ENCODE data around the gene RASD1. TPM values are rescaled to one million over a fixed set of nuclear protein-coding genes. Genes with fewer than 3 reads are reported as not detected.

The RASD1 gene
- total and polyA plus RNA-seq, 2 experiments from 2014 or later: 3.6 to 3.7 TPM

DNA sequence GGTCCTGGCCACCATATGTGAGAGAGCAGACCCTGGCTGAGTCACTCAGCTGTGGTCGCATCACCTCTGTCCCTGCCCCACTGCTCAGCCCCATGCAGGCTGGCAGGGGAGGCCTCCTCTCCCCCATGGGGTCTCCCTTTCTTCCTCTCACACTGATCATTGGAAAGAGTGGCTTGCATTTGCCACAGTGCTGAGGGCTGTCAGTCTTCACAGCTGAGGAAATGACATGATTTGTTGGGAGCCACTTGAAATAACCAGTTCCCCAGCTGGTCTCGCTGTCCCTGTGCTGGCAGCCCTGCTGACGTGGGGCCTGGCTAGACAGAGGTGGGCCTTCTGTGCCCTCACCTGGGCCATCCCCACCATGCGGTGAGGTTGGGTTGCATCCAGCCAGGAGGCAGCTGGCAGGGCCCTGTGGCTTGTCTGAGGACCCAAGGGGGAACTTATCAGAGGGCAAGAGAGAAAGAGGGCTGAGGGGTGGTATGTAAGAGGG is 49.5 kb downstream of the RASD1 start:
- H3K79me2 ChIP-seq (replicated peaks; ENCODE audit: insufficient read depth): no peaks in the 10 kb centered on the region
- H3K36me3 ChIP-seq (ENCODE audit: insufficient read depth): no peaks in the 10 kb centered on the region
- no peaks in the 10 kb centered on the region for H4K20me1 ChIP-seq (replicated peaks; ENCODE audit: insufficient read depth)
- no peak overlapping the region for H3K4me3 ChIP-seq
- H3K27ac Mint-ChIP-seq: no peak overlapping the region
- peaks cover 2% of the 10 kb centered on the region for H3K27me3 Mint-ChIP-seq (ENCODE audit: insufficient read depth, low read depth, poor library complexity)
- DNase-seq (ENCODE audit: low spot score) (no peak), ATAC-seq (no peak)
- no peak overlapping the region for H3K27ac ChIP-seq (ENCODE audit: low read depth)
- no peak overlapping the region for H3K4me2 ChIP-seq
- H3K27me3 ChIP-seq (ENCODE audit: insufficient read depth): no peaks in the 10 kb centered on the region
- H3K36me3 Mint-ChIP-seq (ENCODE audit: low read depth): no peaks in the 10 kb centered on the region; the same call in 2 of the 3 replicates
- peaks cover 4% of the 10 kb centered on the region; the same call in 1 of the 2 replicates for H3K4me1 ChIP-seq (ENCODE audit: insufficient read depth)
- peaks cover 5% of the 10 kb centered on the region; the same call in 2 of the 3 replicates for H3K9me3 Mint-ChIP-seq
- no peaks in the 10 kb centered on the region for H3F3A ChIP-seq (replicated peaks; ENCODE audit: low read depth)
- H3K4me3 Mint-ChIP-seq: no peak overlapping the region
- TF ChIP-seq, protein P1, sequence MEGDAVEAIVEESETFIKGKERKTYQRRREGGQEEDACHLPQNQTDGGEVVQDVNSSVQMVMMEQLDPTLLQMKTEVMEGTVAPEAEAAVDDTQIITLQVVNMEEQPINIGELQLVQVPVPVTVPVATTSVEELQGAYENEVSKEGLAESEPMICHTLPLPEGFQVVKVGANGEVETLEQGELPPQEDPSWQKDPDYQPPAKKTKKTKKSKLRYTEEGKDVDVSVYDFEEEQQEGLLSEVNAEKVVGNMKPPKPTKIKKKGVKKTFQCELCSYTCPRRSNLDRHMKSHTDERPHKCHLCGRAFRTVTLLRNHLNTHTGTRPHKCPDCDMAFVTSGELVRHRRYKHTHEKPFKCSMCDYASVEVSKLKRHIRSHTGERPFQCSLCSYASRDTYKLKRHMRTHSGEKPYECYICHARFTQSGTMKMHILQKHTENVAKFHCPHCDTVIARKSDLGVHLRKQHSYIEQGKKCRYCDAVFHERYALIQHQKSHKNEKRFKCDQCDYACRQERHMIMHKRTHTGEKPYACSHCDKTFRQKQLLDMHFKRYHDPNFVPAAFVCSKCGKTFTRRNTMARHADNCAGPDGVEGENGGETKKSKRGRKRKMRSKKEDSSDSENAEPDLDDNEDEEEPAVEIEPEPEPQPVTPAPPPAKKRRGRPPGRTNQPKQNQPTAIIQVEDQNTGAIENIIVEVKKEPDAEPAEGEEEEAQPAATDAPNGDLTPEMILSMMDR (conservative IDR thresholded peaks at IDR 0.05; ENCODE audit: low read depth in 2 of 2): no peak
- TF ChIP-seq ZNF331 (CRISPR knock-in tag; IDR thresholded peaks at IDR 0.05; ENCODE audit: low read depth) (no peak), STAT1 (IDR thresholded peaks at IDR 0.05; ENCODE audit: unreplicated experiment) (no peak), POLR2AphosphoS5 (IDR thresholded peaks at IDR 0.05; ENCODE audit: low read depth) (no peak), ZNF114 (CRISPR knock-in tag; IDR thresholded peaks at IDR 0.05) (no peak), NANOG (IDR thresholded peaks at IDR 0.05; ENCODE audit: borderline replicate concordance) (no peak), EZH2 (IDR thresholded peaks at IDR 0.05; ENCODE audit: low read depth, unreplicated experiment) (no peak), JUNB (IDR thresholded peaks at IDR 0.05; ENCODE audit: unreplicated experiment) (no peak), EZH2phosphoT487 (IDR thresholded peaks at IDR 0.05; ENCODE audit: unreplicated experiment) (no peak), CREB1 (CRISPR knock-in tag; IDR thresholded peaks at IDR 0.05; ENCODE audit: low read depth) (no peak)
- TF ChIP-seq, protein P2, sequence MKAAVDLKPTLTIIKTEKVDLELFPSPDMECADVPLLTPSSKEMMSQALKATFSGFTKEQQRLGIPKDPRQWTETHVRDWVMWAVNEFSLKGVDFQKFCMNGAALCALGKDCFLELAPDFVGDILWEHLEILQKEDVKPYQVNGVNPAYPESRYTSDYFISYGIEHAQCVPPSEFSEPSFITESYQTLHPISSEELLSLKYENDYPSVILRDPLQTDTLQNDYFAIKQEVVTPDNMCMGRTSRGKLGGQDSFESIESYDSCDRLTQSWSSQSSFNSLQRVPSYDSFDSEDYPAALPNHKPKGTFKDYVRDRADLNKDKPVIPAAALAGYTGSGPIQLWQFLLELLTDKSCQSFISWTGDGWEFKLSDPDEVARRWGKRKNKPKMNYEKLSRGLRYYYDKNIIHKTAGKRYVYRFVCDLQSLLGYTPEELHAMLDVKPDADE (IDR thresholded peaks at IDR 0.05): no peak
- TF ChIP-seq, protein P3, sequence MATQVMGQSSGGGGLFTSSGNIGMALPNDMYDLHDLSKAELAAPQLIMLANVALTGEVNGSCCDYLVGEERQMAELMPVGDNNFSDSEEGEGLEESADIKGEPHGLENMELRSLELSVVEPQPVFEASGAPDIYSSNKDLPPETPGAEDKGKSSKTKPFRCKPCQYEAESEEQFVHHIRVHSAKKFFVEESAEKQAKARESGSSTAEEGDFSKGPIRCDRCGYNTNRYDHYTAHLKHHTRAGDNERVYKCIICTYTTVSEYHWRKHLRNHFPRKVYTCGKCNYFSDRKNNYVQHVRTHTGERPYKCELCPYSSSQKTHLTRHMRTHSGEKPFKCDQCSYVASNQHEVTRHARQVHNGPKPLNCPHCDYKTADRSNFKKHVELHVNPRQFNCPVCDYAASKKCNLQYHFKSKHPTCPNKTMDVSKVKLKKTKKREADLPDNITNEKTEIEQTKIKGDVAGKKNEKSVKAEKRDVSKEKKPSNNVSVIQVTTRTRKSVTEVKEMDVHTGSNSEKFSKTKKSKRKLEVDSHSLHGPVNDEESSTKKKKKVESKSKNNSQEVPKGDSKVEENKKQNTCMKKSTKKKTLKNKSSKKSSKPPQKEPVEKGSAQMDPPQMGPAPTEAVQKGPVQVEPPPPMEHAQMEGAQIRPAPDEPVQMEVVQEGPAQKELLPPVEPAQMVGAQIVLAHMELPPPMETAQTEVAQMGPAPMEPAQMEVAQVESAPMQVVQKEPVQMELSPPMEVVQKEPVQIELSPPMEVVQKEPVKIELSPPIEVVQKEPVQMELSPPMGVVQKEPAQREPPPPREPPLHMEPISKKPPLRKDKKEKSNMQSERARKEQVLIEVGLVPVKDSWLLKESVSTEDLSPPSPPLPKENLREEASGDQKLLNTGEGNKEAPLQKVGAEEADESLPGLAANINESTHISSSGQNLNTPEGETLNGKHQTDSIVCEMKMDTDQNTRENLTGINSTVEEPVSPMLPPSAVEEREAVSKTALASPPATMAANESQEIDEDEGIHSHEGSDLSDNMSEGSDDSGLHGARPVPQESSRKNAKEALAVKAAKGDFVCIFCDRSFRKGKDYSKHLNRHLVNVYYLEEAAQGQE (IDR thresholded peaks at IDR 0.05; ENCODE audit: unreplicated experiment): no peak
- TF ChIP-seq, protein P4, sequence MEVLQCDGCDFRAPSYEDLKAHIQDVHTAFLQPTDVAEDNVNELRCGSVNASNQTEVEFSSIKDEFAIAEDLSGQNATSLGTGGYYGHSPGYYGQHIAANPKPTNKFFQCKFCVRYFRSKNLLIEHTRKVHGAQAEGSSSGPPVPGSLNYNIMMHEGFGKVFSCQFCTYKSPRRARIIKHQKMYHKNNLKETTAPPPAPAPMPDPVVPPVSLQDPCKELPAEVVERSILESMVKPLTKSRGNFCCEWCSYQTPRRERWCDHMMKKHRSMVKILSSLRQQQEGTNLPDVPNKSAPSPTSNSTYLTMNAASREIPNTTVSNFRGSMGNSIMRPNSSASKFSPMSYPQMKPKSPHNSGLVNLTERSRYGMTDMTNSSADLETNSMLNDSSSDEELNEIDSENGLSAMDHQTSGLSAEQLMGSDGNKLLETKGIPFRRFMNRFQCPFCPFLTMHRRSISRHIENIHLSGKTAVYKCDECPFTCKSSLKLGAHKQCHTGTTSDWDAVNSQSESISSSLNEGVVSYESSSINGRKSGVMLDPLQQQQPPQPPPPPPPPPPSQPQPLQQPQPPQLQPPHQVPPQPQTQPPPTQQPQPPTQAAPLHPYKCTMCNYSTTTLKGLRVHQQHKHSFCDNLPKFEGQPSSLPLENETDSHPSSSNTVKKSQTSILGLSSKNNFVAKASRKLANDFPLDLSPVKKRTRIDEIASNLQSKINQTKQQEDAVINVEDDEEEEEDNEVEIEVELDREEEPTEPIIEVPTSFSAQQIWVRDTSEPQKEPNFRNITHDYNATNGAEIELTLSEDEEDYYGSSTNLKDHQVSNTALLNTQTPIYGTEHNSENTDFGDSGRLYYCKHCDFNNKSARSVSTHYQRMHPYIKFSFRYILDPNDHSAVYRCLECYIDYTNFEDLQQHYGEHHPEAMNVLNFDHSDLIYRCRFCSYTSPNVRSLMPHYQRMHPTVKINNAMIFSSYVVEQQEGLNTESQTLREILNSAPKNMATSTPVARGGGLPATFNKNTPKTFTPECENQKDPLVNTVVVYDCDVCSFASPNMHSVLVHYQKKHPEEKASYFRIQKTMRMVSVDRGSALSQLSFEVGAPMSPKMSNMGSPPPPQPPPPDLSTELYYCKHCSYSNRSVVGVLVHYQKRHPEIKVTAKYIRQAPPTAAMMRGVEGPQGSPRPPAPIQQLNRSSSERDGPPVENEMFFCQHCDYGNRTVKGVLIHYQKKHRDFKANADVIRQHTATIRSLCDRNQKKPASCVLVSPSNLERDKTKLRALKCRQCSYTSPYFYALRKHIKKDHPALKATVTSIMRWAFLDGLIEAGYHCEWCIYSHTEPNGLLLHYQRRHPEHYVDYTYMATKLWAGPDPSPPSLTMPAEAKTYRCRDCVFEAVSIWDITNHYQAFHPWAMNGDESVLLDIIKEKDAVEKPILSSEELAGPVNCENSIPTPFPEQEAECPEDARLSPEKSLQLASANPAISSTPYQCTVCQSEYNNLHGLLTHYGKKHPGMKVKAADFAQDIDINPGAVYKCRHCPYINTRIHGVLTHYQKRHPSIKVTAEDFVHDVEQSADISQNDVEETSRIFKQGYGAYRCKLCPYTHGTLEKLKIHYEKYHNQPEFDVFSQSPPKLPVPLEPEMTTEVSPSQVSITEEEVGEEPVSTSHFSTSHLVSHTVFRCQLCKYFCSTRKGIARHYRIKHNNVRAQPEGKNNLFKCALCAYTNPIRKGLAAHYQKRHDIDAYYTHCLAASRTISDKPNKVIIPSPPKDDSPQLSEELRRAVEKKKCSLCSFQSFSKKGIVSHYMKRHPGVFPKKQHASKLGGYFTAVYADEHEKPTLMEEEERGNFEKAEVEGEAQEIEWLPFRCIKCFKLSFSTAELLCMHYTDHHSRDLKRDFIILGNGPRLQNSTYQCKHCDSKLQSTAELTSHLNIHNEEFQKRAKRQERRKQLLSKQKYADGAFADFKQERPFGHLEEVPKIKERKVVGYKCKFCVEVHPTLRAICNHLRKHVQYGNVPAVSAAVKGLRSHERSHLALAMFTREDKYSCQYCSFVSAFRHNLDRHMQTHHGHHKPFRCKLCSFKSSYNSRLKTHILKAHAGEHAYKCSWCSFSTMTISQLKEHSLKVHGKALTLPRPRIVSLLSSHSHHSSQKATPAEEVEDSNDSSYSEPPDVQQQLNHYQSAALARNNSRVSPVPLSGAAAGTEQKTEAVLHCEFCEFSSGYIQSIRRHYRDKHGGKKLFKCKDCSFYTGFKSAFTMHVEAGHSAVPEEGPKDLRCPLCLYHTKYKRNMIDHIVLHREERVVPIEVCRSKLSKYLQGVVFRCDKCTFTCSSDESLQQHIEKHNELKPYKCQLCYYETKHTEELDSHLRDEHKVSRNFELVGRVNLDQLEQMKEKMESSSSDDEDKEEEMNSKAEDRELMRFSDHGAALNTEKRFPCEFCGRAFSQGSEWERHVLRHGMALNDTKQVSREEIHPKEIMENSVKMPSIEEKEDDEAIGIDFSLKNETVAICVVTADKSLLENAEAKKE (CRISPR knock-in tag; IDR thresholded peaks at IDR 0.05): no peak
- no peak overlapping the region for H2AFZ ChIP-seq
- H3K4me1 Mint-ChIP-seq: peaks cover 14% of the 10 kb centered on the region
- H3K9me2 ChIP-seq (ENCODE audit: insufficient read depth): no peaks in the 10 kb centered on the region
